Choroid plexus epithelial cell (primary cell): ENCODE data around the gene H2AZ1.

Source experiments
- DNase-seq: peaks from one replicate; pipeline ENCODE4 v3.0.0-alpha.2; 2010; ENCODE audit warnings: low read depth
- H3K4me3 ChIP-seq: 2 replicates; pipeline ENCODE4 v1.5.1; 2011; ENCODE audit warnings: low read depth, mild to moderate bottlenecking, control low read depth, low read length, moderate library complexity
- CTCF ChIP-seq: conservative IDR thresholded peaks from 2 replicates; pipeline ENCODE4 v1.5.1; 2011; ENCODE audit warnings: low read depth, mild to moderate bottlenecking, control low read depth, inconsistent platforms, low read length, moderate library complexity

The H2AZ1 gene

GRCh38 chr4:99979872-99980271 is 29.8 kb upstream of the H2AZ1 start:
- no peak for TF ChIP-seq CTCF
- peak; percentile 25 for DNase-seq
- H3K4me3 ChIP-seq = no peak overlapping the region

GRCh38 chr4:99971453-99972111 is 21.5 kb upstream of the H2AZ1 start:
- TF ChIP-seq CTCF = no peak
- H3K4me3 ChIP-seq = no peak overlapping the region
- no peak for DNase-seq

- peak; percentile 81 for DNase-seq
- no peak for TF ChIP-seq CTCF
- no peak overlapping the region for H3K4me3 ChIP-seq
Measured at GRCh38 chr4:99968330-99968729, 18.3 kb upstream of the H2AZ1 start.

GRCh38 chr4:99966692-99967091 is 16.6 kb upstream of the H2AZ1 start:
- DNase-seq = peak; percentile 54
- no peak for TF ChIP-seq CTCF
- no peak overlapping the region for H3K4me3 ChIP-seq

- H3K4me3 ChIP-seq = no peak overlapping the region
- DNase-seq = peak; percentile 13
- TF ChIP-seq CTCF = no peak
Measured at GRCh38 chr4:99965674-99966350, 15.7 kb upstream of the H2AZ1 start.

- TF ChIP-seq CTCF = no peak
- no peak for DNase-seq
- no peak overlapping the region for H3K4me3 ChIP-seq
Measured at GRCh38 chr4:99965173-99965572, 15.1 kb upstream of the H2AZ1 start.

- TF ChIP-seq CTCF = no peak
- H3K4me3 ChIP-seq = no peak overlapping the region
- no peak for DNase-seq
Measured at GRCh38 chr4:99961711-99962110, 11.6 kb upstream of the H2AZ1 start.
